Neural cell (in vitro differentiated cells): Measurements from ENCODE around the gene PDE6G.

Experiments
- EP300 ChIP-seq: fragments of 450-650 bp; conservative IDR thresholded peaks from 2 replicates; pipeline ENCODE4 v1.6.1; 2014; ENCODE audit warnings: antibody characterized with exemption, mild to moderate bottlenecking, moderate library complexity; ENCODE audit not compliant: poor library complexity, severe bottlenecking
- EZH2 ChIP-seq: fragments of 200-600, 300-800 bp; shearing (Covaris generic), sonication (generic); IDR thresholded peaks from 2 replicates; pipeline ENCODE4 v1.6.1; 2014; ENCODE audit warnings: antibody characterized with exemption, low read length, borderline replicate concordance, mild to moderate bottlenecking; ENCODE audit not compliant: insufficient read depth, poor library complexity, severe bottlenecking
- TF ChIP-seq, protein P1 (sequence below): fragments of 450-650 bp; IDR thresholded peaks from 2 replicates; pipeline ENCODE4 v1.5.1; 2014; ENCODE audit warnings: antibody characterized with exemption, mild to moderate bottlenecking, moderate library complexity; ENCODE audit not compliant: poor library complexity, severe bottlenecking

DNA sequence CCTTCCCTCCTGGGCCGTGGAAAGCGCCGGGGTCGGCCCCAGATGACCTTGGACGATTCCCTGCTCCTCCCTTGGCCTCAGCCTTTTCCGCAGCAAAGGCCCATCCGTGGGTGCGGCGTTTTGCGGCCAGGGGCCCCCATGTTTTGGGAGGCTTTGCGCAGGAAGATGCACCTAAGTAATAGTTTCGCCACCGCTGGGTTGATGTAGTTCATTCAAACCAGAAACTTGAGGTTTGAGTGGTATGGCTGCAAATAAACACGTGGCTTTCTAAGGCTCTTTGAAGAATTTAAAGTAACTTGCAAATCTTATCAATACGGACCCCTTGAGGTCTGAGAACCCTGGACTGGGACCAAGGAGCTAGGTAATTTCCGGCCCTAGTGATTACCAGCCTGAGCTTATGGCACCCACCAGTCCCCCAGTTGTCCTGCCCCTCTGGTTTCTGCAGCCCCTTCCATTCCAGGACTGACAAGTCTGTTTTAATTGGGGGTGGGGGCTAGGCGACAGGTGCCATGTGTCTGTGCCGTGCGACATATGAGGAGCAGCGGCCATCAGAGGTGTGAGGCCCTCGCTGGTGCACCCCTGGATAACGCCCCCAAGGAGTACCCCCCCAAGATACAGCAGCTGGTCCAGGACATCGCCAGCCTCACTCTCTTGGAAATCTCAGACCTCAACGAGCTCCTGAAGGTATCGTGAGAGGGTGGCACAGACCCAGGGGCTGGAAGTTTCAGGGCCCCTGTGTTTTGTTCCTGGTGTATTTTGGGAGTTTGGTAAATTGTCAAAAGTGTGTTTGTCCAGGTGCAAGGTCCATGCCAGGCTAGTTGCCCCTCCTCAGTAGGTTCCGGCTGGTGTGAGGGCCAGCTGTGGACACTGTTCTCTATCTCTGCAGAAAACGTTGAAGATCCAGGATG is 47.7 kb upstream of the PDE6G start:
- TF ChIP-seq, protein P1, sequence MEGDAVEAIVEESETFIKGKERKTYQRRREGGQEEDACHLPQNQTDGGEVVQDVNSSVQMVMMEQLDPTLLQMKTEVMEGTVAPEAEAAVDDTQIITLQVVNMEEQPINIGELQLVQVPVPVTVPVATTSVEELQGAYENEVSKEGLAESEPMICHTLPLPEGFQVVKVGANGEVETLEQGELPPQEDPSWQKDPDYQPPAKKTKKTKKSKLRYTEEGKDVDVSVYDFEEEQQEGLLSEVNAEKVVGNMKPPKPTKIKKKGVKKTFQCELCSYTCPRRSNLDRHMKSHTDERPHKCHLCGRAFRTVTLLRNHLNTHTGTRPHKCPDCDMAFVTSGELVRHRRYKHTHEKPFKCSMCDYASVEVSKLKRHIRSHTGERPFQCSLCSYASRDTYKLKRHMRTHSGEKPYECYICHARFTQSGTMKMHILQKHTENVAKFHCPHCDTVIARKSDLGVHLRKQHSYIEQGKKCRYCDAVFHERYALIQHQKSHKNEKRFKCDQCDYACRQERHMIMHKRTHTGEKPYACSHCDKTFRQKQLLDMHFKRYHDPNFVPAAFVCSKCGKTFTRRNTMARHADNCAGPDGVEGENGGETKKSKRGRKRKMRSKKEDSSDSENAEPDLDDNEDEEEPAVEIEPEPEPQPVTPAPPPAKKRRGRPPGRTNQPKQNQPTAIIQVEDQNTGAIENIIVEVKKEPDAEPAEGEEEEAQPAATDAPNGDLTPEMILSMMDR, result no peak
- TF ChIP-seq EZH2, result no peak
- TF ChIP-seq EP300, result no peak
